Heart left ventricle (tissue), 16 donors: ENCODE results near the gene HAUS7. TPM values are rescaled to one million over a fixed set of nuclear protein-coding genes. Genes with fewer than 3 reads are reported as not detected.

Experiments used
- ATAC-seq, 4 donors: fragments of 200-7000 bp; cut with Tn5 transposase; one replicate each; pipeline ENCODE4 v1.9.1; 2020 to 2022; ENCODE audit warnings: moderate library complexity in 4 of 4, mild to moderate bottlenecking in 3 of 4, moderate number of reproducible peaks in 1 of 4
- DNase-seq, 5 donors: peaks; one replicate each; pipeline ENCODE4 v3.0.0-alpha.2; 2020
- H3K27ac ChIP-seq, 12 donors: fragments of 200-600 bp; sonication (generic) in 4 of 12; one replicate each; pipeline versions ENCODE4 v1.5.0 to v1.8.0; 2016 to 2022; ENCODE audit warnings: mild to moderate bottlenecking in 2 of 12
- H3K27me3 ChIP-seq, 9 donors: fragments of 200-600 bp; sonication (generic) in 2 of 9; one replicate each; pipeline versions ENCODE4 v1.5.1 to v1.8.0; 2016 to 2022; ENCODE audit warnings: mild to moderate bottlenecking in 3 of 9
- H3K36me3 ChIP-seq, 9 donors: fragments of 200-600 bp; sonication (generic) in 2 of 9; one replicate each; pipeline versions ENCODE4 v1.5.0 to v1.8.0; 2018 to 2022; ENCODE audit warnings: mild to moderate bottlenecking in 2 of 9
- H3K4me1 ChIP-seq, 12 donors: fragments of 200-600 bp; sonication (generic) in 4 of 12; one replicate each; pipeline versions ENCODE4 v1.5.0 to v1.8.0; 2016 to 2022; ENCODE audit warnings: mild to moderate bottlenecking in 3 of 12
- H3K4me3 ChIP-seq, 12 donors: fragments of 200-600 bp; sonication (generic) in 4 of 12; one replicate each; pipeline versions ENCODE4 v1.5.0 to v1.8.0; 2017 to 2022; ENCODE audit warnings: mild to moderate bottlenecking in 9 of 12, moderate library complexity in 4 of 12
- H3K9me3 ChIP-seq, 12 donors: fragments of 200-600 bp; sonication (generic) in 4 of 12; one replicate each; pipeline versions ENCODE4 v1.5.0 to v1.8.0; 2016 to 2022; ENCODE audit warnings: mild to moderate bottlenecking in 1 of 12
- CTCF ChIP-seq, 12 donors: fragments of 200-600 bp; sonication (generic) in 4 of 12; IDR thresholded peaks; one replicate each; pipeline versions ENCODE4 v1.5.0 to v1.8.0; 2018 to 2022; ENCODE audit warnings: antibody characterized with exemption in 12 of 12, mild to moderate bottlenecking in 5 of 12
- POLR2A ChIP-seq, 2 donors: fragments of 450-650 bp; IDR thresholded peaks; one replicate each; pipeline ENCODE4 v1.6.1; 2017; ENCODE audit warnings: antibody characterized with exemption in 2 of 2, mild to moderate bottlenecking in 2 of 2, moderate library complexity in 2 of 2
- WGBS, 4 donors: extraction: QIAGEN DNeasy Blood & Tissue Kit in 2 of 4; methylation state at CpG; one replicate each; pipeline versions ENCODE4 v1.1.5 to v1.1.7; 2013 to 2018; 5-methylcytosine and 5-hydroxymethylcytosine counted together
- intact Hi-C, 10 donors: fragments of 100-400 bp; cut with DNase I; formaldehyde crosslinking; loops; one replicate each; pipeline versions ENCODE4 v1.11.1 to v1.14.2; 2022
- polyA plus RNA-seq, 2 donors: library from polyadenylated mRNA; stranded (reverse); fragments of 200-250 nt; gene quantifications; one replicate each; pipeline ENCODE4 v1.2.3, GENCODE V29; 2013
- total RNA-seq, 9 donors: library from RNA; depleted of rRNA in 2 of 9; stranded (reverse); fragments of >200 nt in 2 of 9; fragmentation: NEBNext Ultra II Directional in 3 of 9; extraction: Animal tissue kit (Norgen Biotek cat#: 25700) in 3 of 9; gene quantifications; one replicate each; pipeline versions ENCODE4 v1.1.0 to v1.2.4, GENCODE V29; 2016 to 2023
- donor health status: ischemic (EF 13 %, LVEDD 7.1; RV severe dilation, severe dysfunction).
- donor health status: healthy with polysubstance abuse.
- donor health status: DM: no; HTN: yes; CAD: no.
- donor health status: DM: no; HTN: no; CAD: no.
- donor health status: ischemic (EF 25% LVEDD 6.9; RV normal size, moderate dysfunction).
- donor health status: ischemic (EF 25% LVEDD 5.7; RV mildly dilated, moderate dysfunction).
- donor health status: healthy.
- donor health status: DM: yes; HTN: yes; CAD: no.
- donor health status: ischemic (EF 35%, LVEDD 5.7; RV mildly dilated, moderate dysfunction).
- donor health status: nonischemic (EF 11% LVEDD 7.7; RV severe dilation, severe dysfunction).
- donor health status: DM: yes; HTN: yes; CAD: no.
- donor health status: PGD.
- donor health status: ischemic (EF 29% LVEDD 5.4; RV normal size, mild dysfunction).
- donor health status: nonischemic (EF 23%, LVEDD 6.1; RV moderate dilation, normal function).

The HAUS7 gene
- total and polyA plus RNA-seq, 11 donors, result 15.3 to 28.2 (median 20.2) TPM

GRCh38 chrX:153486171-153486570 lies 15.8 kb upstream of the HAUS7 start:
- no peak for ATAC-seq
- H3K27ac ChIP-seq, result no peak overlapping the region
- no peak for DNase-seq
- H3K36me3 ChIP-seq, result no peaks in the 10 kb centered on the region
- peaks cover 0 to 19% (median 11%) of the 10 kb centered on the region in 12 donors for H3K4me1 ChIP-seq
- H3K27me3 ChIP-seq, result no peaks in the 10 kb centered on the region
- 59 to 86% (median 78%) methylated on average over 7 to 10 of the region's 10 CpGs for WGBS, 4 donors
- H3K4me3 ChIP-seq, result no peak overlapping the region
- intact Hi-C loops, result no loop called here
- no peaks in the 10 kb centered on the region for H3K9me3 ChIP-seq
- TF ChIP-seq POLR2A (IDR thresholded peaks at IDR 0.05) (no peak), CTCF (IDR thresholded peaks at IDR 0.05) (no peak)

- Histone ChIP-seq H3K4me1 (peaks cover 0 to 18% (median 11%) of the 10 kb centered on the region in 12 donors), H3K27ac (peak overlapping the region in 2 of 12 donors; percentile 19 to 43), H3K4me3 (no peak overlapping the region), H3K36me3 (no peaks in the 10 kb centered on the region), H3K27me3 (no peaks in the 10 kb centered on the region), H3K9me3 (no peaks in the 10 kb centered on the region)
- TF ChIP-seq POLR2A (IDR thresholded peaks at IDR 0.05), result no peak
- TF ChIP-seq CTCF (IDR thresholded peaks at IDR 0.05), result no peak
- DNase-seq (no peak), ATAC-seq (no peak)
- intact Hi-C loops, result no loop called here
- WGBS, 4 donors, result 68 to 92% (median 81%) methylated on average over 25 to 30 of the region's 30 CpGs
Measured at GRCh38 chrX:153485396-153486080, 15.2 kb upstream of the HAUS7 start.

GRCh38 chrX:153482376-153483015 lies 12.1 kb upstream of the HAUS7 start:
- Histone ChIP-seq H3K4me1 (peaks cover 0 to 5% (median 0%) of the 10 kb centered on the region in 12 donors), H3K9me3 (no peaks in the 10 kb centered on the region), H3K36me3 (no peaks in the 10 kb centered on the region), H3K27ac (no peak overlapping the region), H3K27me3 (no peaks in the 10 kb centered on the region), H3K4me3 (no peak overlapping the region)
- TF ChIP-seq POLR2A (IDR thresholded peaks at IDR 0.05) (no peak), CTCF (IDR thresholded peaks at IDR 0.05) (no peak)
- intact Hi-C loops, result no loop called here
- WGBS, 4 donors, result 74 to 85% (median 83%) methylated on average over 12 to 23 of the region's 23 CpGs
- ATAC-seq (no peak), DNase-seq (no peak)

- DNase-seq (no peak), ATAC-seq (no peak)
- no peak overlapping the region for H3K27ac ChIP-seq
- intact Hi-C loops, result no loop called here
- 93 to 100% (median 95%) methylated on average over 5 to 13 of the region's 13 CpGs for WGBS, 4 donors
- H3K4me3 ChIP-seq, result no peak overlapping the region
- H3K27me3 ChIP-seq, result peaks cover 0 to 2% (median 0%) of the 10 kb centered on the region in 9 donors
- no peak for TF ChIP-seq CTCF (IDR thresholded peaks at IDR 0.05)
- TF ChIP-seq POLR2A (IDR thresholded peaks at IDR 0.05), result no peak
- H3K36me3 ChIP-seq, result no peaks in the 10 kb centered on the region
- no peaks in the 10 kb centered on the region for H3K9me3 ChIP-seq
- peaks cover 0 to 17% (median under 1%) of the 10 kb centered on the region in 12 donors for H3K4me1 ChIP-seq
Measured at GRCh38 chrX:153481043-153481442, 10.7 kb upstream of the HAUS7 start.
